Measurements from ENCODE around the gene RXRG.

RXRG gene

GRCh38 chr1:165364568-165365133 is 80.3 kb downstream of the RXRG start:
- DNase-seq: no peak

- no peak for DNase-seq
Observed at GRCh38 chr1:165356876-165357275, 88.0 kb downstream of the RXRG start.

GRCh38 chr1:165355977-165356811 is 88.7 kb downstream of the RXRG start, which contains the start of gene LMX1A:
Gene LMX1A (minus strand): TSS chr1:165356715. CDS start chr1:165355559, 1,156 bp downstream.
- no peak for DNase-seq

GRCh38 chr1:165355139-165355976 is 89.6 kb downstream of the RXRG start:
- DNase-seq: no peak

GRCh38 chr1:165354739-165355138 is 90.2 kb downstream of the RXRG start:
- no peak for DNase-seq

- no peak for DNase-seq
Observed at GRCh38 chr1:165353731-165354671, 90.9 kb downstream of the RXRG start.

- no peak for DNase-seq
Observed at GRCh38 chr1:165352442-165353293, 92.3 kb downstream of the RXRG start.

- no peak for DNase-seq
Observed at GRCh38 chr1:165351863-165352441, 93.0 kb downstream of the RXRG start.
